RCC 7860 (cell line): ENCODE data around the gene STON2.
"Not testable (repeated sequence)": the region's sequence is repeated elsewhere in the genome, so short reads cannot be mapped to it uniquely, and the experiment has no call there.

Experiments used
- DNase-seq: peaks from one replicate; pipeline ENCODE4 v3.0.0-alpha.2; 2015; ENCODE audit warnings: low spot score
- FAIRE-seq: peaks from 2 replicates; lab custom pipeline; 2012; peaks lifted over from hg19 to GRCh38; lab: Jason Lieb, UNC

The STON2 gene

DNA sequence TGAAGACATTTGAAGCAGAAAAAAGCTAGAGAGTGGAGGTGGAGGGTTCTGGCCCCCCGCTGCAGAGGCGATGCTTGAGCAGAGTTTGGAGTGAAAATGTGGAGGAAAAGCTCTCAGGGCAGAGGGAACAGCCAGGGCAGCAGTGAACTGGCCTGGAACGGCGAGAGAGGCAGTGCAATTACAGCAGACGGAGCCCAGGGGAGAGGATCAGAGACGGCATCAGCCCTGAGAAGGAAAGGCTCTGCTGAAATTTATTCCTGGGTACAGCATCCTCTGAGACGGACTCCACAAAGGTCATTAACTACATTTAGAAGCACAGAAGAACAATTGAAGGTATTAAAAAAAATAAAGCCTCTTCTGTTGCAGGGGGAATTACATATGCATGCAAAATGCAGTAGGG is 14.2 kb downstream of the STON2 start:
- no peak for FAIRE-seq
- no peak for DNase-seq

- DNase-seq (no peak), FAIRE-seq (no peak)
Measured at GRCh38 chr14:81385419-81385818, 14.7 kb downstream of the STON2 start.

GRCh38 chr14:81384900-81385299 is 15.2 kb downstream of the STON2 start:
- DNase-seq = peak; percentile 84
- peak; percentile 95 for FAIRE-seq

GRCh38 chr14:81382517-81383225 is 17.5 kb downstream of the STON2 start:
- DNase-seq = no peak
- no peak for FAIRE-seq

DNA sequence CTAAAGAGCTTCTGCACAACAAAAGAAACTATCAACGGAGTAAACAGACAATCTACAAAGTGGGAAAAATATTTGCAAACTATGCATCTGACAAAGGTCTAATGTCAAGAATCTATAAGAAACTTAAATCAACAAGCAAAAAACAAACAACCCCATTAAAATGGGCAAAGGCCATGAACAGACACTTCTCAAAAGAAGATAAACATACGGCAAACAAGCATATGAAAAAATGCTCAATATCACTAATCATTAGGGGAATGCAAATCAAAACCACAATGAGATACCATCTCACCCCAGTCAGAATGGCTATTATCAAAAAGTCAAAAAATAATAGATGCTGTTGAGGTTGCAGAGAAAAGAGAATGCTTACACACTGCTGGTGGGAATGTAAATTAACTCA is 20.1 kb downstream of the STON2 start:
- DNase-seq, FAIRE-seq: not testable (repeated sequence)

DNA sequence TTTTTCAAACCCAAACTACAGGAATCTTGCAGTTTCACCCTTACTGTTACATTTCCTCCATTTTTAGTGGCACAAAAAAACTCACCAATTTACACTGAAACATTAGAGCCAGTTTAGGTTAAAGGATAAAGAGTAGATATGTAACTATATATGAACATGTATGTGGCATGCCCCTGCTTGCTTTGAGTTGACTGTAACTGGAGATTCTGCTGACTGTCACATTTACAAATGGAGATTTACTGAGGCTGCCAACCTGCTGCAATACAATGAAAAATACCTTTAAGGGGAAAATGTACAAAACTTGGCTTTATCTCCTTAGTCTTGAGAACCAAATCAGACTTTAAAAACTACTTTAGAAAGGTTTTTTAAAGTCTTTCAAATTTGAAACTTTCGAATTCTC is 28.3 kb downstream of the STON2 start:
- no peak for DNase-seq
- no peak for FAIRE-seq

- FAIRE-seq = no peak
Measured at GRCh38 chr14:81367563-81367962, 32.6 kb downstream of the STON2 start.

DNA sequence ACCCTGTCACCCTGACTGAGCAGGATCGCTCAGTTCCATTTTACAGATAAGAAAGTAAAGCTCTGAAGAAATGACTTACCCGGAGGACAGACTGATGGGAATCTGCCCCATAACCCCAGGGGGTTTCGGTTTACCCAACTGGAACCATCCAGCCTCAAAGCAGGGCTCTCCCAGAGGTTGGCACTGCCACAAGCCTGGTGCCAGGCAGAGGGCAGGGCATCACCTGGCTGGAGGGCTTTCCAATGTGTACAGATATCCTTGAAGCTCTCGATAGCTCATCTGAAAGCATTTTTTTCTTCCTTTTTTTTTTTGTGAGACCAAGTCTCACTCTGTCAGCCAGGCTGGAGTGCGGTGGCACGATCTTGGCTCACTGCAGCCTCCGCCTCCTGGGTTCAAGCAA is 33.2 kb downstream of the STON2 start:
- no peak for FAIRE-seq

More at GRCh38 chr14:81367563-81367962, 32.6 kb downstream of the STON2 start:
- no peak for DNase-seq

GRCh38 chr14:81366214-81366613 is 33.9 kb downstream of the STON2 start:
- FAIRE-seq (no peak), DNase-seq (no peak)

More for the DNA sequence above, 33.2 kb downstream of the STON2 start:
- DNase-seq = no peak

- FAIRE-seq (no peak), DNase-seq (no peak)
Measured at GRCh38 chr14:81363746-81364378, 36.3 kb downstream of the STON2 start.

- FAIRE-seq (no peak), DNase-seq (no peak)
Measured at GRCh38 chr14:81353691-81354323, 46.3 kb downstream of the STON2 start.

- FAIRE-seq (no peak), DNase-seq (no peak)
Measured at GRCh38 chr14:81352413-81352812, 47.7 kb downstream of the STON2 start.

- no peak for DNase-seq
- no peak for FAIRE-seq
Measured at GRCh38 chr14:81351205-81351604, 48.9 kb downstream of the STON2 start.

GRCh38 chr14:81350344-81351130 is 49.6 kb downstream of the STON2 start:
- DNase-seq (no peak), FAIRE-seq (no peak)

DNA sequence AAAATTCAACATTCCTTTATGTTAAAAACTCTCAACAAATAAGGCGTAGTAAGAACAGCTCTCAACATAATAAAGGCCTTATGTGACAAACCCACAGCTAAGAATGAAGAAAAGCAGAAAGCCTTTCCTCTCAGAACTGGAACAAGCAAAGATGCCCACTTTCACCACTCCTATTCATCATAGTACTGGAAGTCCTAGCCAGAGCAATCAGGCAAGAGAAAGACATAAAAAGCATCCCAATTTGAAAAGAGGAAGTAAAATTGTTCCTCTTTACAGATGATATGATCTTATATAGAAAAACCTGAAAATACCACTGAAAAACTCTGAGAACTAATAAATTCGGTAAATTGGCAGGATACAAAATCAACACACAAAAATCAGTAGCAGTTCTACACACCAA is 52.1 kb downstream of the STON2 start:
- FAIRE-seq (no peak), DNase-seq (no peak)

- no peak for DNase-seq
- FAIRE-seq = no peak
Measured at GRCh38 chr14:81345781-81346180, 54.3 kb downstream of the STON2 start.

GRCh38 chr14:81344481-81345160 is 55.5 kb downstream of the STON2 start:
- DNase-seq (no peak), FAIRE-seq (no peak)

DNA sequence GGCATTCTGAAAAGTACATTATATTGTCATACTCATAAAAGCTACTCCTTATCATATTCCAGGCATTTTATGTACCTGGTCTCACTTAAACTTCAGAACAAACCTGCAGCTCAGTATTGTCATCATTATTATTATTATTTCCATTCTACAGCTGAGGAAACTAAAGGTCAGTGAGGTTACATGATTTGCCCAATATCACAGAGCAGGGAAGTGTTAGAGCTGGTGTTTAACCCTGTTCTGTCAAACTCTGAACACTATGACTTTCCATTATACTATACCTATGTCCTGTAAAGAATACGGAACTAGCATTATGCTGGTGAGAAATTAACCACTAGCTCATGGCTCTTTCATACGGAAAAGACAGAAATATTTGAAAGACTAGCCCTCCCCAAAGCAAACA is 56.4 kb downstream of the STON2 start:
- FAIRE-seq (no peak), DNase-seq (no peak)

GRCh38 chr14:81342850-81343580 is 57.1 kb downstream of the STON2 start:
- no peak for DNase-seq
- FAIRE-seq = no peak

- DNase-seq = no peak
- no peak for FAIRE-seq
Measured at GRCh38 chr14:81341781-81342180, 58.3 kb downstream of the STON2 start.
